HG03565 (cell line): ENCODE results near the gene CORO2A.
"Not testable (repeated sequence)": the region's sequence is repeated elsewhere in the genome, so short reads cannot be mapped to it uniquely, and the experiment has no call there.

Experiments
- ATAC-seq: cut with Tn5 transposase; IDR thresholded peaks from one replicate; pipeline ENCODE4 v1.9.1; 2021; ENCODE audit warnings: mild to moderate bottlenecking, moderate library complexity; ENCODE audit not compliant: unreplicated experiment

Gene CORO2A

DNA sequence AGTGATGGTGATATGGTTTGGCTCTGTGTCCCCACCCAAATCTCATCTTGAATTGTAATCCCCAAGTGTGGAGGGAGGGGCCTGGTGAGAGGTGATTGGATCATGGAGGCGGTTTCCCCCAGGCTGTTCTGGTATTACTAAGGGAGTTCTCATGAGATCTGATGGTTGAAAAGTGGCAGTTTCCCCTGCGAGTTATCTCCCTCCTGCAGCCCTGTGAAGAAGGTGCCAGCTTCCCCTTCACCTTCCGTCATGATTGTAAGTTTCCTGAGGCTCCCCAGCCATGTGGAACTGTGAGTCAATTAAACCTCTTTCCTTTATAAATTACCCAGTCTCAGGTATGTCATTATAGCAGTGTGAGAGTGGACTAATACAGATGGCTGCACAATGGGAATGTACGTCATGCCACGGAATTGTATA, 17.9 kb downstream of the CORO2A start:
- ATAC-seq, result not testable (repeated sequence)

DNA sequence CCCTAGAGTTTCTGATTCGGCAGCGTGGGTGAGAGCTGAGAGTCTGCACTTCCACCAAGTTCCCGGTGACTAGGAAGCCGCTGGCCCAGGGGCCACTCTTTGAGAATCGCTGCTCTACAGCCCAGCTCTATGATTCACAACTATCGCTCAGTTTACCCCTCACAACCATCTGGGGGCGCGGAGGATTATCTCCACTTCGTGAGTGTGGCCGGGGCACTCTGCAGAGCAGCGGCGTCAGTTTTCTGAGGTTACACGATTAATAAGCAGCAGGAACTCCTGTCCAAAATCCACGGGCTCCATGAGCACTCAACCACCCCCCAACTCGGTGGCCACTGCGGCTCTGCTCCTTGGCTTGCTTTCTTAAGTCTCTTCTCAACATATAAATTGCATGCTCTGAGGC, 19.3 kb downstream of the CORO2A start:
- no peak for ATAC-seq

DNA sequence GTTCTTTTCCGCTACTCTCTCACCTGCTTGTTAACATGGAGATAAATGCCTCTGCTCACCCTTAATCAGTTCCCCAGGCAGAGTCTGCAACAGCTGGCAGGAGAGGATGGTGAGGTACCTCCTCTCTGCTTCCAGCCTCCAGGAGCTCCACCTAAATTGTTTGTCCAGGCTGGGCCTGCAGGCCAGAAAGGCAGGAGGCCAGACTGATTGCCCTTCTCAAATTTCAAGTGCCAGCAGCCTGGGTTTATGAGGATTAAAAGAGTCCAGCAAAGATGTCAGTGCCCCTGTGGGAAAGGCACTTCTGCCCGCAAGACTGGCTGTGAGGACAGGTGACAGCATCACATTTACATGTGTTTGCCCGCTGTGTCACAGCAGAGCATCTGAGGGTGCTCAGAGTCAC, 19.8 kb downstream of the CORO2A start:
- ATAC-seq, result no peak

DNA sequence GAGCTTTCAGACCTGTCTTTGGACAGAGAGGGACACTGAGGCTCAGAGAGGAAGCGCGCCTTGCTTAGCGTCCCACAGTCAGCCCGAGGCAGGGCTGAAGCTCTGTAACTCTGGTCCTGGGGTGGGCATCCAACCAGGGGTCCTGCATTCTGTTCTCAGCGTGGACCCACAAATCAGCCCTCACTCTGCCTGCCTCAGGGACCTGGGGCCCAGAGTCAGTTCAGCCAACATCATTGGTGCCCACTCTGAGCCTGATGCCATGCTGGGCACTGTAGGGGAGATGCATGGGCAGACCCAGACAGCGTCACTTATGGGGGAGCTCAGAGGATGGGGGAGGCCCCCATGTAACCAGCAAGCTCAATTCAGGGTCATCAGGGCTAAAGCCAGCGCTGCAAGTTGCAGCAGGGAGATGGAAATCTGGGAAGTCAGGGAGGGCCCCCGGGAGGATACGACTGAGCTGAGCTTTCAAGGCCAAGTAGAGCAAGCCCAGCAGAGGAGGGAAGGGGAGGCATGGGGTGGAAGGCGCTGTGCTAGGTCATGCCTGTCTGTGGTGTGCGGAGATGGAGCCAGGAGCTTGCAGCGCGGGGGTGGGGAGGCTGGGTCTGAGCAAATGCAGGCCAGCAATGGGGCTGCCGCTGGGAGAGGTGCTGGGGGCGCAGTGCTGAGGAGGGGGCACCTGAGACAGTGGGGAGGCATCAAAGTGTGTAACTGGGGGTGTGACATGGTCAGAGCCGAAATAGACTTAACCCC, 21.1 kb downstream of the CORO2A start:
- ATAC-seq, result no peak

- ATAC-seq, result peak; percentile 99
These were observed 23.4 kb downstream of the CORO2A start for GRCh38 chr9:98168941-98169488.

DNA sequence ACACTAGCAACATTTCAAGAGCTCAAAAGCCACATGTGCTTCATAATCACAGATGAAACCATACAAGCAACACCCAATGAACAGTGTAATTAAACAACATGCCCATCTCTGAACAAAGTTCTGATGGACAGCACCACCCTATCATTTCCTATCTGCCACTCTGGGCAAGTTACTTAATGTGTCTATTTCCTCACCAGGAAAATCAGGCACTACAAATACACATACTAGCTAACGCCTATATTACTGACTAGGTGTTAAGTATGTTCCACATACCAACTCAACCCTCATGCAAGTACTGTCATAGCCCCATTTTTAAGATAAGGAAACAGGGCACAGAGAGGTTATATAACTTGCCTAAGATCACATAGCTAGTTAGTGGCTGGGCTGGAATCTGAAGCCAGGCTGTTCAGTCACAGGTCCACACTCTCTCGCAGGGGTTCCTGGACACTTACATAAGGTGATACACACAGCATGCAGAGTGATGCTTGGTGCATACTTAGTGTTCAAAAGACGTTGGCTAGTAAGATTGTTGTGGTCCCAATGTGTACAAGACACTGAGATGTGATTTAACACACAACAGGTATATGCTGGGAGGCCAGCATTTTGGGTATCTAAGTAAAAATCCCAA, 24.2 kb downstream of the CORO2A start:
- no peak for ATAC-seq

- no peak for ATAC-seq
These were observed 27.5 kb downstream of the CORO2A start for GRCh38 chr9:98164912-98165311.

- no peak for ATAC-seq
These were observed 29.8 kb downstream of the CORO2A start for GRCh38 chr9:98162613-98163012.

- no peak for ATAC-seq
These were observed 30.6 kb downstream of the CORO2A start for GRCh38 chr9:98161851-98162250.

DNA sequence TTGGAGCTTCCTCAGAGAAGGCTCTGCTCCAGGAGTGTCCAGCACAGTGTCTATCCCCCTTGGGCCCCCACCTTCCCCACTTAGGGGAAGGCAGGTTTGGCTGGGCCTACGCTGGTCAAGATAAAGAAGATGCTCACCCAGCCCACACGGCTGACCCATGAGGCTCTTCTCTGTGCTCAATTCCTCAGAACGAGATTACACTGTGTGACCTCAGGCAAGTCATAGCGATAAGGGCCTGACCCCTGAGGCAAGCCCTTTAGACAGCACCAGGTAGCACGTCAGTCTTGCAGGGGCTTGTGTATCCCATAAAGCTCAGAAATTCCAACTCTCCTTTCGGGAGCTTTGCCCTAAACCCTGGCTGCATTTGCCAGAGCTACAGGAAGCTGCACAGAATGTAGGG, 32.6 kb downstream of the CORO2A start:
- no peak for ATAC-seq

GRCh38 chr9:98159301-98159700, 33.1 kb downstream of the CORO2A start:
- no peak for ATAC-seq

- ATAC-seq, result no peak
These were observed 34.2 kb downstream of the CORO2A start for GRCh38 chr9:98158071-98158831.

DNA sequence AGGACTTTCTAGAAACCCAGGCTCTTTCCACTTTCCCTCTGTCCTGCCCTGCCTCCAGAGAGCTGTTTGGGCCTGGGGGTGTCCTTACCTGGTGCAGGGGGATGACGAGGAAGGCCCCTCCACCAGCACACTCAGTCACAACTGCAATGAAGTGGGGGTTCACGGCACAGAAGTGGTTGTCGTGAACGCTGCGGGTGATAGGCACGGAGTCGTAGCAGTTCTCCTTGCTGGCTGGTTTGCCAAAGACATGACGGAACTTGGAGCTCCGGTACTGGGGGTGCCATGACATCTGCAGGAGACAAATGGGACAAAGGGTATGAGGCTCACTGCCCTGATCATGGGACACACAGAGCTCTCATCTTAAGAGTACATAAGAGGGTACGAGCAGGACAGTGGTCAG, 35.1 kb downstream of the CORO2A start:
- ATAC-seq, result no peak

DNA sequence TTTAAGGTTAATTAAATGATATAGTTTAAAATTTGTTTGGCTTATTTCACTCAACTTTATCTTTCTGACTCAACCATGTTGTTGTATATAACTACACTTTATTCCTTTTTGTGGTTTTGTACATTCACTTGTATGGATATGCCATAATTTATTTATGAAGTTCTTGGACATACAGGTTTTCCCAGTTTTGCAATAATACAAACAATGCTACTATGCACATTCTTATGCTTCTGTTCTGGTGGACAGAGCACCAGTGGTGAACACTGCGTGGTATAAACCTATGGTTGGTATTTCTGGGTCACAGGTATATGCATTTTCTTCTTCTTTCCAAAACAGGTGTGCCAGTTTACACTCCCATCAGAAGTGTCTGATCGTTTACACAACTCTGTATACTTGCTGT, 37.8 kb downstream of the CORO2A start:
- no peak for ATAC-seq

DNA sequence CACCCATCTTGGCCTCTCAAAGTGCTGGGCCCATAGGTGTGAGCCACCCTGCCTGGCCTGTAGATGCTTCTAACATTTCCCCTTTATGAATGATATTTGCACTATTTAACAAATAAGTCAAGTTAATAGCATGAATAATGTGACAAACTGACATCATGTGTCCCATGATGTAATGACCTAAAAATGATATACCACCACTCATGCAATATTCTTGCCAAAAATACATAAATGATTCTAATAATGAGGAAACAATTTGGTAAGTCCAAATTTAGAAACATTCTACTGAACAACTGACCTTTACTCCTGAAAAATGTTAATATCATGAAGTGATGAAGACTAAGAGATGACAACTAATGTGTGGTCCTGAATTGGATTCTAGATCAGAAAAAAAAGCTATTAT, 39.9 kb downstream of the CORO2A start:
- ATAC-seq, result no peak

- no peak for ATAC-seq
These were observed 41.7 kb downstream of the CORO2A start for GRCh38 chr9:98150721-98151120.

DNA sequence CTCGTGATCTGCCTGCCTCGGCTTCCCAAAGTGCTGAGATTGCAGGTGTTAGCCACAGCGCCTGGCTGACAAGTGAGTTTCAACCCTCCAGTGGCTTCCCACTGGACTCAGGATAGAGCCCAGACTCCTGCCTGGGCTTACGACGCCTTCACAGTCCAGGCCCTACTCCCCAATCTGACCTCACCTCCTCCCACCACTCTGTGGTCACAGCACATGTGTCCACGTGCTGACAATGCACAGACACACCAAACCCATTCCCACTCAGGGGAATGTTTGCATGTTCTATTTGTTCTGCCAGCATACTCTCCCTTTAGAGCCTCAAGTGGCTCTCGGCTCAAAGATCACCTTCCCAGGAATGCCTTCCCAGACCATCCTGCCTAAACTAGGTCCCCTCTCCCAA, 42.3 kb downstream of the CORO2A start:
- ATAC-seq, result no peak

- no peak for ATAC-seq
These were observed 43.0 kb downstream of the CORO2A start for GRCh38 chr9:98149422-98149821.

DNA sequence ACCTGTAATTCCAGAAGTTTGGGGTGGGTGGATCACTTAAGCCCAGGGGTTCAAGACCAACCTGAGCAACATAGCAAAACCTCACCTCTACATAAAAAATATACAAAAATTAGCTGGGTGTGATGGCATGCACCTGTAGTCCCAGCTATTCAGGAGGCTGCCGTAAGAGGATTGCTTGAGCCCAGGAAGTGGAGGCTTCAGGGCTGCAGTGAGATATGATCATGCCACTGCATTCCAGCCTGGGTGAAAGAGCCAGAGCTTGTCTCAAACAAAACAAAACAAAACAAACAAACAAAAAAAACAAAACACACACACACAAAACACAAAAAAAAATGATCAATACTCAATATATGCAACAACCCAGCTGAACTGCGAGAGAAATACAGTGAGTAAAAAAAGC, 44.0 kb downstream of the CORO2A start:
- no peak for ATAC-seq

DNA sequence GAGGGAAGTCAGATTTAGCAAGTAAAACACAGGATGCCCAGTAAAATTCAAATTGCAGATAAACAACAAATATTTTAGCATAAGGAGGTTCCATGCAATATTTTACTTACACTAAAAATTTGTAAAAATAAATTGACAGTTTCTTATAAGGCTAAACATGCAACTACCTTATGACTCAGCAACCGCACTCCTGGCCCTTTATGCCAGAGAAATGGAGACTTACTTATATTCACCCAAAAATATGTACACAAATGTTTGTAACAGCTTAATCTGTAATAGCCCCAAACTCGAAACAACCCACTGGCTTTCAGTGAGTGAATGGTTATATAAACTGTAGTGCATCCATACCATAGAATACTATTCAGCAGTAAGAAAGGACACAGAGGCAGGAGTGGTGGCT, 44.9 kb downstream of the CORO2A start:
- no peak for ATAC-seq

GRCh38 chr9:98146101-98146991, 46.1 kb downstream of the CORO2A start:
- ATAC-seq, result no peak
